HG02763 (cell line): Measurements from ENCODE around the gene SPOCK2.
"Not testable (repeated sequence)": the region's sequence is repeated elsewhere in the genome, so short reads cannot be mapped to it uniquely, and the experiment has no call there.

Experiments used
- ATAC-seq: cut with Tn5 transposase; IDR thresholded peaks from one replicate; pipeline ENCODE4 v1.9.1; 2021; ENCODE audit warnings: mild to moderate bottlenecking, moderate library complexity; ENCODE audit not compliant: unreplicated experiment

Gene SPOCK2

GRCh38 chr10:72034761-72035160, 53.6 kb downstream of the SPOCK2 start:
- no peak for ATAC-seq

GRCh38 chr10:72034040-72034499, 54.3 kb downstream of the SPOCK2 start:
- ATAC-seq: no peak

GRCh38 chr10:72032409-72033162, 55.8 kb downstream of the SPOCK2 start:
- not testable (repeated sequence) for ATAC-seq

GRCh38 chr10:72031706-72032105, 56.6 kb downstream of the SPOCK2 start:
- no peak for ATAC-seq

GRCh38 chr10:72030762-72031543, 57.4 kb downstream of the SPOCK2 start:
- no peak for ATAC-seq

GRCh38 chr10:72029414-72029813, 58.9 kb downstream of the SPOCK2 start:
- no peak for ATAC-seq

GRCh38 chr10:72027498-72027897, 60.9 kb downstream of the SPOCK2 start:
- ATAC-seq: no peak

GRCh38 chr10:72026278-72027111, 61.9 kb downstream of the SPOCK2 start:
- no peak for ATAC-seq

GRCh38 chr10:72025832-72026231, 62.5 kb downstream of the SPOCK2 start:
- no peak for ATAC-seq

- ATAC-seq: no peak
Measured at GRCh38 chr10:72025400-72025799, 63.0 kb downstream of the SPOCK2 start.

- no peak for ATAC-seq
Measured at GRCh38 chr10:72024596-72024995, 63.8 kb downstream of the SPOCK2 start.

GRCh38 chr10:72022228-72022627, 66.1 kb downstream of the SPOCK2 start:
- ATAC-seq: no peak

GRCh38 chr10:72020914-72021809, 67.2 kb downstream of the SPOCK2 start:
- ATAC-seq: no peak

- ATAC-seq: no peak
Measured at GRCh38 chr10:72019085-72019876, 69.1 kb downstream of the SPOCK2 start.

- ATAC-seq: no peak
Measured at GRCh38 chr10:72016608-72017300, 71.6 kb downstream of the SPOCK2 start.

- no peak for ATAC-seq
Measured at GRCh38 chr10:72015841-72016240, 72.5 kb downstream of the SPOCK2 start.

GRCh38 chr10:72014785-72015480, 73.4 kb downstream of the SPOCK2 start:
- no peak for ATAC-seq

GRCh38 chr10:72014197-72014596, 74.2 kb downstream of the SPOCK2 start:
- no peak for ATAC-seq
